GM12878 (cell line): ENCODE results near the gene RTN4RL1.

Experiments
- BCL11A ChIP-seq: IDR thresholded peaks from 2 replicates; pipeline ENCODE4 v1.6.1; 2011; ENCODE audit warnings: low read depth, low read length
- NFIC ChIP-seq: IDR thresholded peaks from 2 replicates; pipeline ENCODE4 v1.6.1; 2012; ENCODE audit warnings: low read depth, mild to moderate bottlenecking, inconsistent platforms, low read length, moderate library complexity
- POLR2A ChIP-seq: IDR thresholded peaks from 2 replicates; pipeline ENCODE4 v1.6.1; 2011; ENCODE audit warnings: low read depth, mild to moderate bottlenecking, low read length
- SREBF2 ChIP-seq: IDR thresholded peaks from 2 replicates; pipeline ENCODE4 v1.6.1; 2012; ENCODE audit warnings: mild to moderate bottlenecking, low read length
- TAF1 ChIP-seq: IDR thresholded peaks from 2 replicates; pipeline ENCODE4 v1.6.1; 2011; ENCODE audit warnings: mild to moderate bottlenecking, low read depth, low read length, borderline replicate concordance
- TF ChIP-seq, protein P1 (sequence below), 3 experiments: IDR thresholded peaks in 2 of 3; conservative IDR thresholded peaks in 1 of 3; 2 replicates each; pipeline ENCODE4 v1.5.1; 2011; ENCODE audit warnings: low read depth in 3 of 3, low read length in 3 of 3, mild to moderate bottlenecking in 3 of 3, control low read depth in 2 of 3, moderate library complexity in 2 of 3, inconsistent platforms in 1 of 3, mixed read lengths in 1 of 3; ENCODE audit not compliant: control insufficient read depth in 2 of 3, insufficient read depth in 1 of 3; ENCODE audit errors: extremely low read depth in 1 of 3

DNA sequence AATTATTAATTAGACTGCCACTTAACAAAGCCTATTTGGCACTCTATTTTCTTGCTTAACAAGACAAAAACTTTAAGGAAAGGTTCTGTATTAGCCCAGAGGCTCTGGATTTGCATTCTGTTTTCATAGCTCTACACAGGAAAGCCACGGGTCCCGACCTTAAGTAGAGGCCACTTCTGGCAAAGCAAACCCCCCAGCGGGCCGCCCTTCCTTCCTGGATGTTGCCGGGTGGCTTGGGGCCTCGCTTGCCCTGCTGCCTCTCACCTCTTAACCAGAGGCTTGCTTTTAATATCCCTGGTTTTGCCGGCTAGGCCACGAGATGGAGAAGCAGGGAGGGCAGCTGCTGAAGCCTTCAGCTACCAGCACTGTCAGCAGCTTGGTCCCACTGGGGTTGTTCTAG, 4.4 kb downstream of the RTN4RL1 start:
- no peak for TF ChIP-seq POLR2A
- TF ChIP-seq NFIC = no peak
- no peak for TF ChIP-seq BCL11A
- TF ChIP-seq, protein P1, sequence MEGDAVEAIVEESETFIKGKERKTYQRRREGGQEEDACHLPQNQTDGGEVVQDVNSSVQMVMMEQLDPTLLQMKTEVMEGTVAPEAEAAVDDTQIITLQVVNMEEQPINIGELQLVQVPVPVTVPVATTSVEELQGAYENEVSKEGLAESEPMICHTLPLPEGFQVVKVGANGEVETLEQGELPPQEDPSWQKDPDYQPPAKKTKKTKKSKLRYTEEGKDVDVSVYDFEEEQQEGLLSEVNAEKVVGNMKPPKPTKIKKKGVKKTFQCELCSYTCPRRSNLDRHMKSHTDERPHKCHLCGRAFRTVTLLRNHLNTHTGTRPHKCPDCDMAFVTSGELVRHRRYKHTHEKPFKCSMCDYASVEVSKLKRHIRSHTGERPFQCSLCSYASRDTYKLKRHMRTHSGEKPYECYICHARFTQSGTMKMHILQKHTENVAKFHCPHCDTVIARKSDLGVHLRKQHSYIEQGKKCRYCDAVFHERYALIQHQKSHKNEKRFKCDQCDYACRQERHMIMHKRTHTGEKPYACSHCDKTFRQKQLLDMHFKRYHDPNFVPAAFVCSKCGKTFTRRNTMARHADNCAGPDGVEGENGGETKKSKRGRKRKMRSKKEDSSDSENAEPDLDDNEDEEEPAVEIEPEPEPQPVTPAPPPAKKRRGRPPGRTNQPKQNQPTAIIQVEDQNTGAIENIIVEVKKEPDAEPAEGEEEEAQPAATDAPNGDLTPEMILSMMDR (IDR thresholded peaks at IDR 0.05 in 2 of 3, conservative IDR thresholded peaks at IDR 0.05 in 1 of 3; ENCODE audit: control insufficient read depth in 2 of 3, extremely low read depth in 1 of 3, insufficient read depth in 1 of 3, low read depth in 3 of 3, low read length in 3 of 3) = no peak
- TF ChIP-seq TAF1 = no peak
- no peak for TF ChIP-seq SREBF2
